HepG2 (cell line): Measurements from ENCODE around the gene METTL4. TPM values are rescaled to one million over a fixed set of nuclear protein-coding genes. Genes with fewer than 3 reads are reported as not detected.

ENCODE experiments used
- ATAC-seq: fragments of 200-7000 bp; cut with Tn5 transposase; 3 replicates; pipeline ENCODE4 v1.9.1; 2020; ENCODE audit warnings: mild to moderate bottlenecking, moderate library complexity
- BruUV-seq: library from RNA; stranded (reverse); fragments of 400-500 nt; replicated peaks from 2 replicates; lab custom pipeline; 2021; lab: Mats Ljungman, UMichigan
- CTCF ChIA-PET: fragments of 300-600 bp; formaldehyde crosslinking; extraction: SDS; loops from one replicate; lab custom pipeline; 2021; ENCODE audit warnings: low total read pairs, inconsistent platforms, low intra/inter-chr PET ratio; lab: Yijun Ruan, JAX
- POLR2A ChIA-PET: fragments of 350-600 bp; sonication (Branson Sonifier 250); formaldehyde crosslinking; loops from one replicate; lab custom pipeline; 2020; ENCODE audit warnings: antibody characterized with exemption, inconsistent platforms; lab: Yijun Ruan, JAX
- DNase-seq: peaks from one replicate; pipeline ENCODE4 v3.0.0-alpha.2; 2015; ENCODE audit warnings: low spot score
- FAIRE-seq: peaks from 3 replicates; lab custom pipeline; 2011; peaks lifted over from hg19 to GRCh38; lab: Jason Lieb, UNC
- H2AFZ ChIP-seq: one replicate; pipeline ENCODE4 v1.6.1; 2011; ENCODE audit warnings: low read length, inconsistent platforms
- H3K27ac ChIP-seq: fragments of 300-600 bp; 3 replicates; pipeline ENCODE4 v1.8.0; 2011; ENCODE audit warnings: mixed run types, mild to moderate bottlenecking, mixed read lengths, low read length, inconsistent platforms; ENCODE audit not compliant: insufficient read depth; ENCODE audit errors: extremely low read length
- H3K27me3 ChIP-seq, 2 experiments: fragments of 200-600 bp in 1 of 2; 2 replicates in 1 of 2; 3 replicates in 1 of 2; pipeline versions ENCODE4 v1.6.0 to v1.8.0; 2011; ENCODE audit warnings: low read length in 2 of 2, mild to moderate bottlenecking in 2 of 2, moderate library complexity in 2 of 2, inconsistent platforms in 1 of 2; ENCODE audit not compliant: insufficient read depth in 2 of 2, control insufficient read depth in 1 of 2
- H3K36me3 ChIP-seq, 2 experiments: fragments of 200-600 bp in 1 of 2; replicated peaks in 1 of 2; 2 replicates in 1 of 2; 3 replicates in 1 of 2; pipeline versions ENCODE4 v1.5.1 to v1.8.0; 2011; ENCODE audit warnings: low read length in 2 of 2, inconsistent platforms in 1 of 2; ENCODE audit not compliant: insufficient read depth in 2 of 2, control insufficient read depth in 1 of 2
- H3K4me1 ChIP-seq: 2 replicates; pipeline ENCODE4 v1.5.1; 2012; ENCODE audit warnings: low read length, inconsistent platforms; ENCODE audit not compliant: insufficient read depth
- H3K4me2 ChIP-seq: 2 replicates; pipeline ENCODE4 v1.6.0; 2011; ENCODE audit warnings: low read depth, low read length, inconsistent platforms
- H3K4me3 ChIP-seq, 3 experiments: fragments of 200-600 bp in 1 of 3; sonication (generic), shearing (Covaris generic) in 1 of 3; replicated peaks in 1 of 3; 2 replicates each; pipeline ENCODE4 v1.5.1; 2011 to 2016; ENCODE audit warnings: low read length in 3 of 3, inconsistent platforms in 2 of 3, low read depth in 2 of 3, mild to moderate bottlenecking in 2 of 3, control low read depth in 1 of 3, mixed read lengths in 1 of 3; ENCODE audit not compliant: insufficient read depth in 1 of 3
- H3K79me2 ChIP-seq: one replicate; pipeline ENCODE4 v1.6.1; 2011; ENCODE audit warnings: low read length, inconsistent platforms; ENCODE audit not compliant: insufficient read depth
- H3K9ac ChIP-seq: 2 replicates; pipeline ENCODE4 v1.6.0; 2011; ENCODE audit warnings: mild to moderate bottlenecking, low read depth, low read length, inconsistent platforms; ENCODE audit not compliant: insufficient read depth
- H3K9me3 ChIP-seq: 2 replicates; pipeline ENCODE4 v1.5.1; 2012; ENCODE audit warnings: mild to moderate bottlenecking, low read length
- H4K20me1 ChIP-seq: 2 replicates; pipeline ENCODE4 v1.6.0; 2011; ENCODE audit warnings: inconsistent platforms, mild to moderate bottlenecking, low read length, moderate library complexity; ENCODE audit not compliant: insufficient read depth
- CHCHD3 ChIP-seq: sonication (generic); formaldehyde crosslinking; IDR thresholded peaks from 2 replicates; pipeline ENCODE4 v1.8.0; 2022; ENCODE audit warnings: mild to moderate bottlenecking, missing genetic modification reagents, moderate library complexity
- CREB1 ChIP-seq, 2 experiments: fragments of 450-650 bp in 1 of 2; IDR thresholded peaks; 2 replicates each; pipeline ENCODE4 v1.6.1; 2016 to 2017; ENCODE audit warnings: control low read depth in 1 of 2, mild to moderate bottlenecking in 1 of 2, missing compliant biosample characterization in 1 of 2, missing genetic modification characterization in 1 of 2
- ELF4 ChIP-seq: sonication (generic); formaldehyde crosslinking; IDR thresholded peaks from 2 replicates; pipeline ENCODE4 v1.5.0; 2020; ENCODE audit warnings: missing genetic modification reagents, mild to moderate bottlenecking, moderate library complexity, borderline replicate concordance
- JARID2 ChIP-seq: sonication (generic); formaldehyde crosslinking; IDR thresholded peaks from 2 replicates; pipeline ENCODE4 v1.8.1; 2023; ENCODE audit warnings: missing genetic modification reagents, inconsistent platforms; ENCODE audit not compliant: insufficient replicate concordance
- JDP2 ChIP-seq: sonication (generic); formaldehyde crosslinking; IDR thresholded peaks from 2 replicates; pipeline ENCODE4 v1.8.1; 2022; ENCODE audit warnings: missing genetic modification reagents, borderline replicate concordance
- KLF15 ChIP-seq: sonication (generic); formaldehyde crosslinking; IDR thresholded peaks from 2 replicates; pipeline ENCODE4 v1.8.1; 2023; ENCODE audit warnings: borderline replicate concordance, mild to moderate bottlenecking, inconsistent platforms, missing genetic modification reagents, mixed read lengths
- NR1H2 ChIP-seq: sonication (generic); formaldehyde crosslinking; IDR thresholded peaks from 2 replicates; pipeline ENCODE4 v1.8.1; 2022; ENCODE audit warnings: low read depth, missing genetic modification reagents, borderline replicate concordance
- ZBTB8A ChIP-seq: sonication (generic); formaldehyde crosslinking; IDR thresholded peaks from 2 replicates; pipeline ENCODE4 v1.4.0; 2020; ENCODE audit warnings: mild to moderate bottlenecking, low read depth, missing genetic modification reagents, borderline replicate concordance
- ZFP82 ChIP-seq: sonication (generic); formaldehyde crosslinking; IDR thresholded peaks from 2 replicates; pipeline ENCODE4 v1.5.1; 2020; ENCODE audit warnings: mild to moderate bottlenecking, missing genetic modification reagents, borderline replicate concordance
- ZNF446 ChIP-seq: sonication (generic); formaldehyde crosslinking; IDR thresholded peaks from 2 replicates; pipeline ENCODE4 v1.5.0; 2020; ENCODE audit warnings: mild to moderate bottlenecking, missing genetic modification reagents
- ZNF510 ChIP-seq: sonication (generic); formaldehyde crosslinking; IDR thresholded peaks from 2 replicates; pipeline ENCODE4 v1.4.0; 2020; ENCODE audit warnings: low read depth, mild to moderate bottlenecking, missing genetic modification reagents
- ZNF839 ChIP-seq: sonication (generic); formaldehyde crosslinking; IDR thresholded peaks from 2 replicates; pipeline ENCODE4 v1.4.0; 2020; ENCODE audit warnings: missing genetic modification reagents, mild to moderate bottlenecking, borderline replicate concordance
- WGBS: methylation state at CpG from one replicate; pipeline ENCODE4 v1.1.6; 2017; ENCODE audit warnings: low lambda C conversion rate; 5-methylcytosine and 5-hydroxymethylcytosine counted together
- in situ Hi-C: cut with HindIII; loops from 2 replicates; pipeline ENCODE4 v1.10.0; 2017; ENCODE audit warnings: low pct_unique_long_range_greater_than_20kb; ENCODE audit not compliant: extremely low pct_ligation_motif_present
- intact Hi-C: fragments of 100-400 bp; cut with micrococcal nuclease; formaldehyde crosslinking; loops from one replicate; pipeline ENCODE4 v1.10.0; 2022; ENCODE audit not compliant: unreplicated experiment
- polyA plus RNA-seq, 8 experiments: library from polyadenylated mRNA; depleted of rRNA in 3 of 8; stranded (reverse) in 7 of 8; unstranded in 1 of 8; fragments of >200 nt; fragmentation: Illumina TruSeq in 4 of 8; extraction: Trizol in 4 of 8; gene quantifications; 2 replicates each; pipeline versions ENCODE4 v1.2.1 to v1.2.3, GENCODE V29; 2011 to 2016; ENCODE audit warnings: low read depth in 4 of 8, missing spikeins in 1 of 8, mixed read lengths in 1 of 8; ENCODE audit not compliant: insufficient read depth in 1 of 8
- total RNA-seq, 5 experiments: library from RNA; depleted of rRNA; stranded (reverse); fragments of >200 nt; fragmentation: Illumina TruSeq; extraction: Trizol; gene quantifications; 2 replicates each; pipeline ENCODE4 v1.2.3, GENCODE V29; 2016; ENCODE audit warnings: low read depth in 1 of 5
- TF ChIP-seq, protein P1 (sequence below): sonication (generic); formaldehyde crosslinking; IDR thresholded peaks from 2 replicates; pipeline ENCODE4 v1.8.0; 2022; ENCODE audit warnings: low read depth, missing genetic modification reagents
- TF ChIP-seq, protein P2 (sequence below): sonication (generic); formaldehyde crosslinking; IDR thresholded peaks from 2 replicates; pipeline ENCODE4 v1.9.0; 2021; ENCODE audit warnings: mild to moderate bottlenecking, missing genetic modification reagents

METTL4 gene
- total and polyA plus RNA-seq, 2 of the 13 experiments (the other 11 are each of a cell fraction or from before 2014, with no cell fraction given) = 6.8 to 8.1 TPM

DNA sequence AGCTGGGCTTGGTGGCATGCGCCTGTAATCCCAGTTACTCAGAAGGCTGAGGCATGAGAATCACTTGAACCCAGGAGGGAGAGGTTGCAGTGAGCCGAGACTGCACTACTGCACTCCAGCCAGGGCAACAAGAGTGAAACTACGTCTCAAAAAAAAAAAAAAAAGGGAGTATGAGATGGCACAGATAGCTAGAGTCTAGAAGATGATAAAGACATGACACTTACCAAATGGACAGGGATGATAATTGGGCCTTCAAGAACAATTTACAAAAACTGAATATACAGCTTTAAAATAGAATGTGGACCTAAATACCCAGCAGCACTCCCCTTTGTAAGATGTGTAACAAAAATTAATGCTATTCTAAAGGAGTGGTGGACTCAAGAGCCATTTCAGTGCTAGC, 2.7 kb downstream of the METTL4 start:
- no peak overlapping the region for H3K4me3 ChIP-seq
- no peak for ATAC-seq

More for the DNA sequence above, 2.7 kb downstream of the METTL4 start:
- WGBS = 97% methylated on average over 3 of the region's 3 CpGs
- BruUV-seq = no TSS peak
- Histone ChIP-seq H4K20me1 (no peaks in the 10 kb centered on the region), H3K4me2 (no peak overlapping the region), H3K4me1 (peaks cover 18% of the 10 kb centered on the region), H3K36me3 (0 out of 5 replicates have a peak, but pooled peaks cover 0 to 4% of the 10 kb centered on the region in 2 experiments), H3K27me3 (no peaks in the 10 kb centered on the region; a peak in 1 of 5 replicates), H3K9ac (no peak overlapping the region), H3K79me2 (peaks cover 40% of the 10 kb centered on the region), H2AFZ (no peak overlapping the region), H3K9me3 (no peaks in the 10 kb centered on the region), H3K27ac (no peak overlapping the region)
- DNase-seq (no peak), FAIRE-seq (no peak)
- POLR2A ChIA-PET = no interaction called here
- CTCF ChIA-PET = no interaction called here
- intact Hi-C loops = no loop called here
- in situ Hi-C loops = loop anchor here (25.0 kb wide), 1 partner anchor 1706 kb away; no protein-coding TSS in a partner anchor
- TF ChIP-seq JDP2 (no peak), ZNF839 (CRISPR knock-in tag) (no peak), CREB1 (IDR thresholded peaks at IDR 0.05) (no peak), CREB1 (CRISPR knock-in tag; IDR thresholded peaks at IDR 0.05) (no peak), KLF15 (CRISPR knock-in tag) (no peak), ZNF510 (CRISPR knock-in tag) (no peak), ZBTB8A (no peak), NR1H2 (CRISPR knock-in tag) (no peak), CHCHD3 (no peak), ZNF446 (CRISPR knock-in tag) (no peak), ELF4 (no peak), ZFP82 (CRISPR knock-in tag) (no peak), JARID2 (CRISPR knock-in tag) (no peak)
- TF ChIP-seq, protein P1, sequence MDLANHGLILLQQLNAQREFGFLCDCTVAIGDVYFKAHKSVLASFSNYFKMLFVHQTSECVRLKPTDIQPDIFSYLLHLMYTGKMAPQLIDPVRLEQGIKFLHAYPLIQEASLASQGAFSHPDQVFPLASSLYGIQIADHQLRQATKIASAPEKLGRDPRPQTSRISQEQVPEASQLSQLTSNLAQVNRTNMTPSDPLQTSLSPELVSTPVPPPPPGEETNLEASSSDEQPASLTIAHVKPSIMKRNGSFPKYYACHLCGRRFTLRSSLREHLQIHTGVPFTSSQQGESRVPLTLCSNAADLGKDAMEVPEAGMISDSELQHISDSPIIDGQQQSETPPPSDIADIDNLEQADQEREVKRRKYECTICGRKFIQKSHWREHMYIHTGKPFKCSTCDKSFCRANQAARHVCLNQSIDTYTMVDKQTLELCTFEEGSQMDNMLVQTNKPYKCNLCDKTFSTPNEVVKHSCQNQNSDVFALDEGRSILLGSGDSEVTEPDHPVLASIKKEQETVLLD (CRISPR knock-in tag) = no peak
- TF ChIP-seq, protein P2, sequence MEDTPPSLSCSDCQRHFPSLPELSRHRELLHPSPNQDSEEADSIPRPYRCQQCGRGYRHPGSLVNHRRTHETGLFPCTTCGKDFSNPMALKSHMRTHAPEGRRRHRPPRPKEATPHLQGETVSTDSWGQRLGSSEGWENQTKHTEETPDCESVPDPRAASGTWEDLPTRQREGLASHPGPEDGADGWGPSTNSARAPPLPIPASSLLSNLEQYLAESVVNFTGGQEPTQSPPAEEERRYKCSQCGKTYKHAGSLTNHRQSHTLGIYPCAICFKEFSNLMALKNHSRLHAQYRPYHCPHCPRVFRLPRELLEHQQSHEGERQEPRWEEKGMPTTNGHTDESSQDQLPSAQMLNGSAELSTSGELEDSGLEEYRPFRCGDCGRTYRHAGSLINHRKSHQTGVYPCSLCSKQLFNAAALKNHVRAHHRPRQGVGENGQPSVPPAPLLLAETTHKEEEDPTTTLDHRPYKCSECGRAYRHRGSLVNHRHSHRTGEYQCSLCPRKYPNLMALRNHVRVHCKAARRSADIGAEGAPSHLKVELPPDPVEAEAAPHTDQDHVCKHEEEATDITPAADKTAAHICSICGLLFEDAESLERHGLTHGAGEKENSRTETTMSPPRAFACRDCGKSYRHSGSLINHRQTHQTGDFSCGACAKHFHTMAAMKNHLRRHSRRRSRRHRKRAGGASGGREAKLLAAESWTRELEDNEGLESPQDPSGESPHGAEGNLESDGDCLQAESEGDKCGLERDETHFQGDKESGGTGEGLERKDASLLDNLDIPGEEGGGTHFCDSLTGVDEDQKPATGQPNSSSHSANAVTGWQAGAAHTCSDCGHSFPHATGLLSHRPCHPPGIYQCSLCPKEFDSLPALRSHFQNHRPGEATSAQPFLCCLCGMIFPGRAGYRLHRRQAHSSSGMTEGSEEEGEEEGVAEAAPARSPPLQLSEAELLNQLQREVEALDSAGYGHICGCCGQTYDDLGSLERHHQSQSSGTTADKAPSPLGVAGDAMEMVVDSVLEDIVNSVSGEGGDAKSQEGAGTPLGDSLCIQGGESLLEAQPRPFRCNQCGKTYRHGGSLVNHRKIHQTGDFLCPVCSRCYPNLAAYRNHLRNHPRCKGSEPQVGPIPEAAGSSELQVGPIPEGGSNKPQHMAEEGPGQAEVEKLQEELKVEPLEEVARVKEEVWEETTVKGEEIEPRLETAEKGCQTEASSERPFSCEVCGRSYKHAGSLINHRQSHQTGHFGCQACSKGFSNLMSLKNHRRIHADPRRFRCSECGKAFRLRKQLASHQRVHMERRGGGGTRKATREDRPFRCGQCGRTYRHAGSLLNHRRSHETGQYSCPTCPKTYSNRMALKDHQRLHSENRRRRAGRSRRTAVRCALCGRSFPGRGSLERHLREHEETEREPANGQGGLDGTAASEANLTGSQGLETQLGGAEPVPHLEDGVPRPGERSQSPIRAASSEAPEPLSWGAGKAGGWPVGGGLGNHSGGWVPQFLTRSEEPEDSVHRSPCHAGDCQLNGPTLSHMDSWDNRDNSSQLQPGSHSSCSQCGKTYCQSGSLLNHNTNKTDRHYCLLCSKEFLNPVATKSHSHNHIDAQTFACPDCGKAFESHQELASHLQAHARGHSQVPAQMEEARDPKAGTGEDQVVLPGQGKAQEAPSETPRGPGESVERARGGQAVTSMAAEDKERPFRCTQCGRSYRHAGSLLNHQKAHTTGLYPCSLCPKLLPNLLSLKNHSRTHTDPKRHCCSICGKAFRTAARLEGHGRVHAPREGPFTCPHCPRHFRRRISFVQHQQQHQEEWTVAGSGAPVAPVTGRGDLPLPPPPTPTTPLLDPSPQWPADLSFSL (CRISPR knock-in tag) = no peak
